Breast epithelium (tissue), 4 donors: ENCODE data around the gene TRPM3. TPM values are rescaled to one million over a fixed set of nuclear protein-coding genes. Genes with fewer than 3 reads are reported as not detected.

Source experiments
- DNase-seq, 2 donors: peaks; one replicate each; pipeline ENCODE4 v3.0.0-alpha.2; 2019; ENCODE audit warnings: low spot score in 2 of 2
- H3K27ac ChIP-seq, 2 donors: fragments of 200-600 bp; sonication (generic) in 1 of 2; one replicate each; pipeline ENCODE4 v1.5.1; 2016 to 2019; ENCODE audit warnings: mild to moderate bottlenecking in 1 of 2
- H3K27me3 ChIP-seq, 2 donors: fragments of 200-600 bp; sonication (generic) in 1 of 2; one replicate each; pipeline versions ENCODE4 v1.5.1 to v1.6.0; 2017 to 2019; ENCODE audit warnings: control low read depth in 1 of 2, mild to moderate bottlenecking in 1 of 2
- H3K36me3 ChIP-seq: fragments of 200-600 bp; one replicate; pipeline ENCODE4 v1.5.1; 2019
- H3K4me1 ChIP-seq, 2 donors: fragments of 200-600 bp; sonication (generic); one replicate each; pipeline ENCODE4 v1.5.1; 2016 to 2019; ENCODE audit warnings: control low read depth in 1 of 2
- H3K4me3 ChIP-seq, 3 donors: fragments of 200-600 bp; sonication (generic); 1 replicate in 2 of 3; 2 replicates in 1 of 3; pipeline ENCODE4 v1.5.1; 2016 to 2019; ENCODE audit warnings: mild to moderate bottlenecking in 3 of 3, moderate library complexity in 2 of 3
- H3K9me3 ChIP-seq, 2 donors: fragments of 200-600 bp; sonication (generic) in 1 of 2; one replicate each; pipeline ENCODE4 v1.5.1; 2016 to 2019; ENCODE audit warnings: control low read depth in 1 of 2
- CTCF ChIP-seq, 3 donors: fragments of 450-650 bp; IDR thresholded peaks; one replicate each; pipeline ENCODE4 v1.5.1; 2016 to 2017; ENCODE audit warnings: antibody characterized with exemption in 3 of 3, mild to moderate bottlenecking in 3 of 3, moderate library complexity in 3 of 3
- POLR2A ChIP-seq: fragments of 450-650 bp; IDR thresholded peaks from one replicate; pipeline ENCODE4 v1.6.1; 2016; ENCODE audit warnings: antibody characterized with exemption, mild to moderate bottlenecking, moderate library complexity
- POLR2AphosphoS5 ChIP-seq, 3 donors: sonication (generic); formaldehyde crosslinking; IDR thresholded peaks; one replicate each; pipeline ENCODE4 v1.6.1; 2017; ENCODE audit warnings: antibody characterized with exemption in 3 of 3
- intact Hi-C: fragments of 100-400 bp; cut with DNase I; formaldehyde crosslinking; loops from one replicate; pipeline ENCODE4 v1.15.1; 2023; ENCODE audit warnings: low total_unique reads
- total RNA-seq, 3 donors: library from RNA; depleted of rRNA; stranded (reverse); fragments of >200 nt; gene quantifications; one replicate each; pipeline ENCODE4 v1.1.0, GENCODE V29; 2016

TRPM3 gene
- total RNA-seq, 3 donors from 2014 or later = 0.33 to 0.88 (median 0.64) TPM

GRCh38 chr9:70588999-70589398 lies 532.4 kb downstream of the TRPM3 start:
- Histone ChIP-seq H3K4me1 (peaks cover 6 to 9% of the 10 kb centered on the region in 2 donors), H3K4me3 (no peak overlapping the region), H3K36me3 (no peaks in the 10 kb centered on the region), H3K9me3 (no peaks in the 10 kb centered on the region), H3K27ac (peak overlapping the region; percentile 75 to 89), H3K27me3 (no peaks in the 10 kb centered on the region)
- TF ChIP-seq CTCF (IDR thresholded peaks at IDR 0.05) (no peak), POLR2A (no peak), POLR2AphosphoS5 (IDR thresholded peaks at IDR 0.05) (no peak)
- no peak for DNase-seq
- intact Hi-C loops = no loop called here

GRCh38 chr9:70588381-70588780 lies 533.0 kb downstream of the TRPM3 start:
- intact Hi-C loops = no loop called here
- H3K4me1 ChIP-seq = peaks cover 6 to 9% of the 10 kb centered on the region in 2 donors
- no peaks in the 10 kb centered on the region for H3K36me3 ChIP-seq
- no peak overlapping the region for H3K4me3 ChIP-seq
- no peaks in the 10 kb centered on the region for H3K9me3 ChIP-seq
- H3K27ac ChIP-seq = peak overlapping the region; percentile 75 to 89
- TF ChIP-seq CTCF (IDR thresholded peaks at IDR 0.05) = no peak
- no peak for TF ChIP-seq POLR2A
- TF ChIP-seq POLR2AphosphoS5 (IDR thresholded peaks at IDR 0.05) = no peak
- DNase-seq = no peak
- H3K27me3 ChIP-seq = no peaks in the 10 kb centered on the region

GRCh38 chr9:70587201-70587600 lies 534.2 kb downstream of the TRPM3 start:
- TF ChIP-seq POLR2A (no peak), POLR2AphosphoS5 (IDR thresholded peaks at IDR 0.05) (no peak), CTCF (IDR thresholded peaks at IDR 0.05) (no peak)
- H3K27me3 ChIP-seq = no peaks in the 10 kb centered on the region
- no peak overlapping the region for H3K4me3 ChIP-seq
- H3K27ac ChIP-seq = peak overlapping the region; percentile 75 to 89
- intact Hi-C loops = no loop called here
- DNase-seq = no peak
- H3K4me1 ChIP-seq = peaks cover 6 to 9% of the 10 kb centered on the region in 2 donors
- H3K9me3 ChIP-seq = no peaks in the 10 kb centered on the region
- no peaks in the 10 kb centered on the region for H3K36me3 ChIP-seq

GRCh38 chr9:70586476-70586875 lies 534.9 kb downstream of the TRPM3 start:
- peaks cover 6 to 9% of the 10 kb centered on the region in 2 donors for H3K4me1 ChIP-seq
- H3K27me3 ChIP-seq = no peaks in the 10 kb centered on the region
- intact Hi-C loops = no loop called here
- H3K36me3 ChIP-seq = no peaks in the 10 kb centered on the region
- no peak for DNase-seq
- H3K27ac ChIP-seq = peak overlapping the region; percentile 3 to 75
- no peaks in the 10 kb centered on the region for H3K9me3 ChIP-seq
- H3K4me3 ChIP-seq = no peak overlapping the region
- TF ChIP-seq POLR2A = no peak
- TF ChIP-seq POLR2AphosphoS5 (IDR thresholded peaks at IDR 0.05) = no peak
- TF ChIP-seq CTCF (IDR thresholded peaks at IDR 0.05) = no peak

GRCh38 chr9:70581955-70582350 lies 539.5 kb downstream of the TRPM3 start:
- Histone ChIP-seq H3K36me3 (no peaks in the 10 kb centered on the region), H3K27ac (no peak overlapping the region), H3K27me3 (no peaks in the 10 kb centered on the region), H3K4me1 (no peaks in the 10 kb centered on the region), H3K4me3 (no peak overlapping the region), H3K9me3 (no peaks in the 10 kb centered on the region)
- intact Hi-C loops = no loop called here
- TF ChIP-seq POLR2AphosphoS5 (IDR thresholded peaks at IDR 0.05) (no peak), POLR2A (no peak), CTCF (IDR thresholded peaks at IDR 0.05) (no peak)
- DNase-seq = no peak
